H1 (cell line): Measurements from ENCODE around the gene LFNG.

Experiments used
- CBX5 ChIP-seq: fragments of 300-800, 300-1000 bp; sonication (generic); IDR thresholded peaks from 2 replicates; pipeline ENCODE4 v1.7.1; 2016; ENCODE audit warnings: antibody characterized with exemption, low read length, low read depth
- CTCF ChIP-seq, 3 experiments: IDR thresholded peaks; 1 replicate in 2 of 3; 2 replicates in 1 of 3; pipeline versions ENCODE4 v1.5.1 to v1.6.1; 2011; ENCODE audit warnings: low read length in 3 of 3, mild to moderate bottlenecking in 3 of 3, inconsistent platforms in 2 of 3, low read depth in 1 of 3, moderate library complexity in 1 of 3; ENCODE audit not compliant: insufficient read depth in 1 of 3; ENCODE audit errors: control extremely low read depth in 1 of 3
- EZH2 ChIP-seq: fragments of 200-600 bp; sonication (generic); IDR thresholded peaks from 2 replicates; pipeline ENCODE4 v1.7.1; 2012; ENCODE audit warnings: low read depth, mild to moderate bottlenecking, moderate library complexity, low read length, inconsistent platforms; ENCODE audit not compliant: severe bottlenecking
- KDM1A ChIP-seq: fragments of 200-600, 300-600 bp; sonication (generic); IDR thresholded peaks from 2 replicates; pipeline ENCODE4 v1.7.1; 2016; ENCODE audit warnings: mild to moderate bottlenecking, low read length, borderline replicate concordance
- RFX5 ChIP-seq: IDR thresholded peaks from 2 replicates; pipeline ENCODE4 v1.6.1; 2011; ENCODE audit warnings: low read depth, low read length, improper control_type of control experiment, borderline replicate concordance
- SIX5 ChIP-seq: IDR thresholded peaks from 2 replicates; pipeline ENCODE4 v1.6.1; 2011; ENCODE audit warnings: mild to moderate bottlenecking, low read depth, low read length

GRCh38 chr7:2474224-2474623 lies 45.4 kb upstream of the LFNG start:
- TF ChIP-seq EZH2: no peak
- TF ChIP-seq CTCF (IDR thresholded peaks at IDR 0.05; ENCODE audit: control extremely low read depth in 1 of 3, insufficient read depth in 1 of 3, low read depth in 1 of 3, low read length in 3 of 3): no peak
- no peak for TF ChIP-seq SIX5
- no peak for TF ChIP-seq RFX5
- TF ChIP-seq CBX5: no peak
- TF ChIP-seq KDM1A: no peak
